Measurements from ENCODE around the gene CCPG1.

The CCPG1 gene

GRCh38 chr15:55343168-55343567 is 65.0 kb downstream of the CCPG1 start (continued):
- no peak for TF ChIP-seq ZNF529 (tag by site-specific recombination; IDR thresholded peaks at IDR 0.05; ENCODE audit: insufficient replicate concordance)
- TF ChIP-seq OSR2 (tag by site-specific recombination; IDR thresholded peaks at IDR 0.05) = 0 out of 2 replicates have a peak, but pooled peaks have one; percentile 12
- TF ChIP-seq ZNF423 (tag by site-specific recombination; IDR thresholded peaks at IDR 0.05) = no peak
- no peak for TF ChIP-seq ZNF175 (tag by site-specific recombination; IDR thresholded peaks at IDR 0.05)
- TF ChIP-seq ZNF610 (tag by site-specific recombination; IDR thresholded peaks at IDR 0.05; ENCODE audit: borderline replicate concordance) = no peak
- no peak for TF ChIP-seq ZNF558 (tag by site-specific recombination; IDR thresholded peaks at IDR 0.05)
- TF ChIP-seq ZNF585B (tag by site-specific recombination; IDR thresholded peaks at IDR 0.05) = no peak
- TF ChIP-seq ZNF560 (tag by site-specific recombination; IDR thresholded peaks at IDR 0.05; ENCODE audit: borderline replicate concordance) = no peak
- no peak for TF ChIP-seq KLF1 (tag by site-specific recombination; IDR thresholded peaks at IDR 0.05)
- TF ChIP-seq PRDM10 (tag by site-specific recombination; IDR thresholded peaks at IDR 0.05) = no peak
- no peak for TF ChIP-seq ZSCAN16 (tag by site-specific recombination; IDR thresholded peaks at IDR 0.05)
- no peak for TF ChIP-seq ZBTB21 (tag by site-specific recombination; IDR thresholded peaks at IDR 0.05)
- no peak for TF ChIP-seq ZNF670 (tag by site-specific recombination; IDR thresholded peaks at IDR 0.05; ENCODE audit: low read depth)
- no peak for TF ChIP-seq ZNF157 (tag by site-specific recombination; IDR thresholded peaks at IDR 0.05)
- no peak for TF ChIP-seq ZNF548 (tag by site-specific recombination; IDR thresholded peaks at IDR 0.05)
- no peak for TF ChIP-seq GLIS2 (tag by site-specific recombination; IDR thresholded peaks at IDR 0.05)
- no peak for TF ChIP-seq ZNF596 (tag by site-specific recombination; IDR thresholded peaks at IDR 0.05)
- TF ChIP-seq ZFP37 (tag by site-specific recombination; IDR thresholded peaks at IDR 0.05) = no peak
- no peak for TF ChIP-seq GLIS1 (tag by site-specific recombination; IDR thresholded peaks at IDR 0.05)
- TF ChIP-seq BCL11B (tag by site-specific recombination; IDR thresholded peaks at IDR 0.05; ENCODE audit: low read depth) = peak; percentile 29; the same call in 1 of the 2 replicates
- TF ChIP-seq ZNF488 (tag by site-specific recombination; IDR thresholded peaks at IDR 0.05) = no peak

DNA sequence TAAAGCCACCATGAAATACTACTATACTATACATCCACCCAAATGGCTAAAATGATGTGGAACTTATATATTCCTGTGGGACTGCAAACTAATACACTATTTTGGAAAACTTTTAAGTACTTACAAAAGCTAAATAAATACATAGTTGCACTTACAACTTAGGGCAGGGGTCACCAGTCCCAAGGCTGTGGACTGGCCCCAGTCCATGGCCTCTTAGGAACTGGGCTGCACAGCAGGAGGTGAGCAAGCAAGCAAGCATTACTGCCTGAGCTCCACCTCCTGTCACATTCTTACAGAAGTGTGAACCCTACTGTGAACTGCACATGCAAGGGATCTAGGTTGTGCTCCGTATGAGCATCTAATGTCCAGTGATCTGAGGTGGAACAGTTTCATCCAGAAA is 71.0 kb downstream of the CCPG1 start:
- CTCF ChIA-PET = interaction anchor here (0.6 kb wide), 1 partner anchor 14 kb away, joined by 3 read pairs; no protein-coding TSS in a partner anchor
- TF ChIP-seq ZNF518A (tag by site-specific recombination; conservative IDR thresholded peaks at IDR 0.05; ENCODE audit: low read depth) = no peak
- no peak for TF ChIP-seq ZNF23 (tag by site-specific recombination; IDR thresholded peaks at IDR 0.05; ENCODE audit: borderline replicate concordance)
- TF ChIP-seq ZNF292 (tag by site-specific recombination; IDR thresholded peaks at IDR 0.05; ENCODE audit: borderline replicate concordance, low read depth) = no peak
- TF ChIP-seq ZNF37A (tag by site-specific recombination; IDR thresholded peaks at IDR 0.05) = no peak
- no peak for TF ChIP-seq ZNF501 (tag by site-specific recombination; IDR thresholded peaks at IDR 0.05)
- TF ChIP-seq OVOL3 (tag by site-specific recombination; IDR thresholded peaks at IDR 0.05) = no peak
- no peak for TF ChIP-seq ZNF138 (tag by site-specific recombination; IDR thresholded peaks at IDR 0.05; ENCODE audit: borderline replicate concordance)
- TF ChIP-seq, protein P1, sequence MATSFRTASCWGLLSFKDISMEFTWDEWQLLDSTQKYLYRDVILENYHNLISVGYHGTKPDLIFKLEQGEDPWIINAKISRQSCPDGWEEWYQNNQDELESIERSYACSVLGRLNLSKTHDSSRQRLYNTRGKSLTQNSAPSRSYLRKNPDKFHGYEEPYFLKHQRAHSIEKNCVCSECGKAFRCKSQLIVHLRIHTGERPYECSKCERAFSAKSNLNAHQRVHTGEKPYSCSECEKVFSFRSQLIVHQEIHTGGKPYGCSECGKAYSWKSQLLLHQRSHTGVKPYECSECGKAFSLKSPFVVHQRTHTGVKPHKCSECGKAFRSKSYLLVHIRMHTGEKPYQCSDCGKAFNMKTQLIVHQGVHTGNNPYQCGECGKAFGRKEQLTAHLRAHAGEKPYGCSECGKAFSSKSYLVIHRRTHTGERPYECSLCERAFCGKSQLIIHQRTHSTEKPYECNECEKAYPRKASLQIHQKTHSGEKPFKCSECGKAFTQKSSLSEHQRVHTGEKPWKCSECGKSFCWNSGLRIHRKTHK (tag by site-specific recombination; IDR thresholded peaks at IDR 0.05) = no peak
- no peak for TF ChIP-seq ZNF596 (tag by site-specific recombination; IDR thresholded peaks at IDR 0.05)

More for the DNA sequence above, 71.0 kb downstream of the CCPG1 start:
- Histone ChIP-seq H3K4me1 (ENCODE audit: control insufficient read depth, insufficient read depth, low read length) (no peaks in the 10 kb centered on the region), H3K27ac (ENCODE audit: extremely low read depth, low read depth, low read length) (no peak overlapping the region), H3K9me3 (ENCODE audit: control insufficient read depth, insufficient read depth, low read depth, low read length) (no peaks in the 10 kb centered on the region), H3K4me3 (ENCODE audit: low read depth, low read length) (no peak overlapping the region), H3K36me3 (ENCODE audit: control insufficient read depth in 2 of 2, insufficient read depth in 1 of 2, low read length in 2 of 2) (peaks cover 0 to 3% of the 10 kb centered on the region in 2 experiments; a peak in 2 of 3 replicates)
- POLR2A ChIA-PET = no interaction called here
